Measurements from ENCODE around the gene TSPAN19.
"Not testable (repeated sequence)": the region's sequence is repeated elsewhere in the genome, so short reads cannot be mapped to it uniquely, and the experiment has no call there.

The TSPAN19 gene

DNA sequence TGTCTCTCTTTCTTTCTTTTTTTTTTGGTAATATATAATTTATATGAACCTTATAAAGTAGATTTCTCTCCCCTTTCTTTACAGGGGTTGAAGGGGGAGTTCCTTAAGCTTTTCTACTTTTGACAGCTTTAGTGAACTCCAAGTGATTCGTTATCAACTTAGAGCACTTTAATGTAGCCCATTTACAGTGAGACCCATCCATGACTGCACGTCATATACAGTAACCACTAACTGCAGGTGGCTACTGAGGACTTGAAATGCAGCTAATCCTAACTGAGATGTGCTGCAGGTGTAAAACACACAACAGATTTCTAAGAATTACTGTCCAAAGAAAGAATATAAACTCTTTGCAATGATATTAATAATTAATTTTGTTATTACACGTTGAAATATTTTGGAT, 656 bp upstream of the TSPAN19 start:
- TF ChIP-seq POLR2AphosphoS5 (IDR thresholded peaks at IDR 0.05; ENCODE audit: low read depth, low read length) (no peak), POLR2A (IDR thresholded peaks at IDR 0.05; ENCODE audit: low read depth, low read length) (no peak), TAF1 (IDR thresholded peaks at IDR 0.05; ENCODE audit: borderline replicate concordance, low read depth, low read length) (no peak)
- FAIRE-seq: no peak
- no peak for DNase-seq (ENCODE audit: insufficient read length)

DNA sequence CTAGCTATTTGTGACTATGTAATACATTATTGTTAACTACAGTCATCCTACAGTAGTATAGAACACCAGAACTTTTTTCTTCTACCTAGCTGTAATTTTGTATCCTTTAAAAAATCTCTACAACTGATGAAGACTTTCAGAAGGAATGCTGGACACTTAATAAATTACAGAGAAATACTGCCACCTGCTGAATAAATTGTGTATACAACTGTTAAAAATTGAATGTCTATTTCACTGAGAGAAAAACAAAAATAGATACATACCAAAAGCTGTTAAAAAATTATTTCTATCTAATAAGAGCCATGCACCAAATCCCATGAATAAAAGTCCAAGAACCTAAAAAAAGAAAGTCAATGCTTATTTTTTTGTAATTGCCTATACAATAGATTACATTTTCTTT, 6.6 kb downstream of the TSPAN19 start:
- no peak for DNase-seq (ENCODE audit: insufficient read length)
- no peak for TF ChIP-seq POLR2AphosphoS5 (IDR thresholded peaks at IDR 0.05; ENCODE audit: low read depth, low read length)
- no peak for FAIRE-seq

DNA sequence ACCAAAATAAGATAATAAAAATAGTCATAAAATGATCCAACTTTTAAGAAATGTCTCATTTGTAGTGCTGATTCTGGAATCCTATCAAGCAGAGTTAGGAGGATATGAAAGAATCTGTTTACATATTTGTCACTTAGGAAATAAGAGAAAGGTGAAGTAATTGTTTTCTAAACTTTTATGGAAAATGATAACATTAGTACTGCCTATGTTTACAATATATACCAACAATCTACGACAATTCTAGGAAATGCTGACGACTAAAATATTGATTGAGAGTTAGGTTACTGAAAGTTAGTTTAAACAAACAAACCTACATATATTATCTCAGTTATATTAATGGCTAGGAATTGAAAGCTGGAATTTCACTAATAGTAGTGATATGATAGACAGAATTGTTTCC, 18.0 kb downstream of the TSPAN19 start:
- no peak for DNase-seq (ENCODE audit: insufficient read length)
- FAIRE-seq: no peak

DNA sequence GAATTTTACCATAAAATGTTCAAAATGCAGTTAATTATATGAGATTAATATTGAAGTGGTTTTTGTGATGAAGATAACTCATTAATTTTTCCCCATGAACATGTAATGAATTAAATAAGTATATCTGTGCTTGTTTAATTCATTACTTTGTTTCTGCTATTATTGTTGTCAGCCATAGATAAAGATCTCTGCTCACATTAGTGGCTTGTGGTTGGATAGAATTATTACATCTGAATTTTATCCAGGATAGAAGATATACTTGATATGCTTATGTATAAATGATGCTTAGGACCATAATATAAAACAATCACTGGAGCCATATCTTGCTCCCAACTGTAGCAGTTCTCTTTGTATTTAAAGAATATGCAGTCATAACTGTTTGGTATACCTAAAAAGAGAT, 18.5 kb downstream of the TSPAN19 start:
- FAIRE-seq (no peak), DNase-seq (ENCODE audit: insufficient read length) (no peak)
- TF ChIP-seq POLR2A (IDR thresholded peaks at IDR 0.05; ENCODE audit: low read depth, low read length) (no peak), TAF1 (IDR thresholded peaks at IDR 0.05; ENCODE audit: borderline replicate concordance, low read depth, low read length) (no peak), POLR2AphosphoS5 (IDR thresholded peaks at IDR 0.05; ENCODE audit: low read depth, low read length) (no peak)

More for the DNA sequence above, 18.0 kb downstream of the TSPAN19 start:
- TF ChIP-seq POLR2A (IDR thresholded peaks at IDR 0.05; ENCODE audit: low read depth, low read length) (no peak), POLR2AphosphoS5 (IDR thresholded peaks at IDR 0.05; ENCODE audit: low read depth, low read length) (no peak), TAF1 (IDR thresholded peaks at IDR 0.05; ENCODE audit: borderline replicate concordance, low read depth, low read length) (no peak)

DNA sequence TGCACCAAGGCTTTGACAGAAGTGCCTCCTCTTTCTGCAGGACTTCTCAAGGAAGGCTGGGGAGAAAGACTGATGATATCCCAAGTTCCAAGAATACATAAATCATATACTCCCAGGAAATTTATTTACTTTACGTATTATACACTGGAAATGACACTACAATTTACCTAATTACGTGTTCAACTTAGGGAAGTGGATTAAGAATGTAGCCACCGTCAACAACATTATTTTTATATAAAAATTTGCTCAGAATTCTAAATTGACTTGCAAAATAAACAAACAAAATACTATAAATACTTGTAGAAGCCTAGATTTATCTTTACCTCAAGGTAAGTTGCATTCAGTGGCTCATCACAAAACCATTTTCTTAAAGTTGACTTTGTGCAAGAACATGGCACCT, 18.9 kb downstream of the TSPAN19 start:
- TF ChIP-seq POLR2AphosphoS5 (IDR thresholded peaks at IDR 0.05; ENCODE audit: low read depth, low read length) (no peak), TAF1 (IDR thresholded peaks at IDR 0.05; ENCODE audit: borderline replicate concordance, low read depth, low read length) (no peak), POLR2A (IDR thresholded peaks at IDR 0.05; ENCODE audit: low read depth, low read length) (no peak)
- FAIRE-seq (no peak), DNase-seq (ENCODE audit: insufficient read length) (no peak)

DNA sequence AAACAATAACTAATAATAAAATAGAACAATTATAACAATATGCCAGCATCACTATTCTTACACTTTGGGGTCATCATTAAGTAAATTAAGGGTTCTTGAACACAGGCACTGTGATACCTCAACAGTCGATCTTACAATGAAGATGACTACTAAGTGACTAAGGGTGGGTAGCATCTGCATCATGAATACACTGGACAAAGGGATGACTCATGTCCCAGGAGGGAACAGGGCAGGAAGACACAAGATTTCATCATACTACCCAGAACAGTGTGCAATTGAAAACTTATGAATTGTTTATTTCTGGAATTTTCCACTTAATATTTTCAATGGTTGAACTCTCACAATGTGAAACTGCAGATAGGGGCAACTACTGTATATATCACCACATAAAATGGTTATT, 19.7 kb downstream of the TSPAN19 start:
- FAIRE-seq: no peak
- no peak for TF ChIP-seq POLR2AphosphoS5 (IDR thresholded peaks at IDR 0.05; ENCODE audit: low read depth, low read length)
- TF ChIP-seq TAF1 (IDR thresholded peaks at IDR 0.05; ENCODE audit: borderline replicate concordance, low read depth, low read length): no peak

DNA sequence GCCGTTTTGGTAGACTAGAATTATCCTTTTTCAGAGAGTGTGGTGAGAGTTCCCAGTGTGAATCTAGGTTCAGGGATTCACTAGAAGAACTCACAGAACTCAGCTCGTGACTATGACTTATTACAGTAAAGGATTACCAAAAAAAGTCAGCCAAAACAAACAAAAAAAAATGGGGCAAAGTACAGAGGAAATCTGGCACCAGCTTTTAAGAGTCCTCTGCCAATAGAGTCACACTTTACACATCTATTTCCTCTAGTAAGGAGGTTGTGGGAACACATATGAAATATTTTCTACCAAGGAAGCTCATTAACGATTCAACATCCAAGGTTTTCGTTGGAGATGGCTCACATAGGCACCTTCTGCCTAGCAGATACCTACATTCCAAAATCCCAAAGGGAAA, 28.2 kb downstream of the TSPAN19 start:
- DNase-seq (ENCODE audit: insufficient read length) (no peak), FAIRE-seq (no peak)
- TF ChIP-seq POLR2AphosphoS5 (IDR thresholded peaks at IDR 0.05; ENCODE audit: low read depth, low read length): no peak
- no peak for TF ChIP-seq TAF1 (IDR thresholded peaks at IDR 0.05; ENCODE audit: borderline replicate concordance, low read depth, low read length)
- TF ChIP-seq POLR2A (IDR thresholded peaks at IDR 0.05; ENCODE audit: low read depth, low read length): no peak

More for the DNA sequence above, 19.7 kb downstream of the TSPAN19 start:
- no peak for DNase-seq (ENCODE audit: insufficient read length)

DNA sequence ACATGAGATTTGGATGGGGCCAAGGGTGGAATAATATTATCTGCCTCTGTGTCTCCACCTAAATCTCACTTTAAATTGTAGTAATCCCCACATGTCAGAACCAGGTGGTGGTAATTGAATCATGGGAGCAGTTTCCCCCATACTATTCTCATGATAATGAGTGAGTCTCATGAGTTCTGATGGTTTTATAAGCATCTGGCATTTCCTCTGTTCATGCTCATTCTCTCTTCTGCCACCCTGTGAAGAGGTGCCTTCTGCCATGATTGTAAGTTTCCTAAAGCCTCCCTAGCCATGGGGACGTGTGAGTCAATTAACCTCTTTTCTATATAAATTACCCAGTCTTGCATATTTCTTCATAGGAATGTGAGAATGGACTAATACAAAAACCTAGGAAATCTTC, 29.9 kb downstream of the TSPAN19 start:
- no peak for TF ChIP-seq TAF1 (IDR thresholded peaks at IDR 0.05; ENCODE audit: borderline replicate concordance, low read depth, low read length)
- TF ChIP-seq POLR2AphosphoS5 (IDR thresholded peaks at IDR 0.05; ENCODE audit: low read depth, low read length): no peak
- TF ChIP-seq POLR2A (IDR thresholded peaks at IDR 0.05; ENCODE audit: low read depth, low read length): no peak
- DNase-seq (ENCODE audit: insufficient read length): no peak
- no peak for FAIRE-seq

DNA sequence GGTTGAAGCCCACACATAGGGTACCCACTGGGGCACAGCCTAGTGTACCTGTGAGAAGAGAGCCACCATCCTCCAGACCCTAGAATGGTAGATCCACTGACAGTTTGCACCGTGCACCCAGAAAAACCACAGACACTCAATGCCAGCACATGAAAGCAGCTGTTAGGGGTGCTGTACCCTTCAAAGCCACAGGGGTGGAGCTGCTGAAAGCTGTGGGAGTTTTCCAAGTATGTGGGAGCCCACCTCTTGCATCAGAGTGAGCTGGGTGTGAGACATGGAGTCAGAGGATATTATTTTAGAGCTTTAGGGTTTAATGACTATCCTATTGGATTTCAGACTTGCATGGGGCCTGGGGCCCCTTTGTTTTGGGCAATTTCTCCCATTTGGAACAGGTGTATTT, 30.5 kb downstream of the TSPAN19 start:
- TF ChIP-seq TAF1 (IDR thresholded peaks at IDR 0.05; ENCODE audit: borderline replicate concordance, low read depth, low read length) (no peak), POLR2A (IDR thresholded peaks at IDR 0.05; ENCODE audit: low read depth, low read length) (no peak)
- no peak for DNase-seq (ENCODE audit: insufficient read length)
- no peak for FAIRE-seq

DNA sequence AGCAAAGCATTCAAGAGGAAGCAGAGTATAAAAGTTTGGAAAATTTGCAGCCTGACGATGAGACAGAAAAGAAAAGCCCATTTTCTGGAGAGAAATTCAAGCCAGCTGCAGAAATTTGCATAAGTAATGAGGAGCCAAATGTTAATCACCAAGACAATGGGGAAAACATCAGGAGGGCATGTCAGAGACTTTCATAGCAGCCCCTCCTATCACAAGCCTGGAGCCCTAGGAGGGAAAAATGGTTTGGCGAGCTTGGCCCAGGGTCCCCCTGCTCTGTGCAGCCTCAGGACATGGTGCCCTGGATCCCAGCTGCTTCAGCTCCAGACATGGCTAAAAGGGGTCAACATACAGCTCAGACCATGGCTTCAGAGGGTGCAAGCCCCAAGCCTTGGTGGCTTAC, 31.0 kb downstream of the TSPAN19 start:
- not testable (repeated sequence) for FAIRE-seq; DNase-seq (ENCODE audit: insufficient read length)

DNA sequence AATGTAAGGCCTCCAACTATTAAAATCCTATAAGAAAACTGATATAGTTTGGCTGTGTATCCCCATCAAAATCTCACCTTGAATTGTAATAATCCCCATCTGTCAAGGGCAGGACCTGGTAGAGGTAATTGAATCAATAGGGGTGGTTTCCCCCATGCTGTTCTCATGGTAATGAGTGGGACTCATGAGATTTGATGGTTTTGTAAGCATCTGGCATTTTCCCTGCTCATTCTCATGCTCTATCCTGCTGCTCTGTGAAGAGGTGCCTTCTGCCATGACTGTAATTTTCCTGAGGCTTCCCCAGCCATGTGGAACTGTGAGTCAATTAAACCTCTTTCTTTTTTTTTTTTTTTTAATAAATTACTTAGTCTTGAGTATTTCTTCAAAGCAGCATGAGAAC, 31.9 kb downstream of the TSPAN19 start:
- DNase-seq (ENCODE audit: insufficient read length) (no peak), FAIRE-seq (no peak)
- TF ChIP-seq POLR2A (IDR thresholded peaks at IDR 0.05; ENCODE audit: low read depth, low read length) (no peak), POLR2AphosphoS5 (IDR thresholded peaks at IDR 0.05; ENCODE audit: low read depth, low read length) (no peak), TAF1 (IDR thresholded peaks at IDR 0.05; ENCODE audit: borderline replicate concordance, low read depth, low read length) (no peak)

DNA sequence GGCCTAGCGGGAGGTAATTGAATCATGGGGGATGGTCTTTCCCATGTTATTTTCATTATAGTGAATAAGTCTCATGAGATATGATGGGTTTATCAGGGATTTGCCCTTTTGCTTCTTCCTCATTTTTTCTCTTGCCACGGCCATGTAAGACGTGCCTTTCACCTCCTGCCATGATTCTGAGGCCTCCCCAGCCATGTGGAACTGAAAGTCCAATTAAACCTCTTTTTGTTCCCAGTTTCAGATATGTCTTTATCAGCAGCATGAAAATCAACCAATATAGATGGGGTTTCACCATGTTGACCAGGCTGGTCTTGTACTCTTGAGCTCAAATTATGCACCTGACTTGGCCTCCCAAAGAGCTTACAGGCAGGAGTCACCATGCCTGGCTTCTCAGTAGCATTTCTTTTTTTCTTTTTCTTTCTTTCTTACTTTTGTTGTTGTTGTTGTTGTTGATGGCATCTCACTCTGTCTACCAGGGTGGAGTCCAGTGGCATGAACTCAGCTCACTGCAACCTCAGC, 33.2 kb downstream of the TSPAN19 start:
- DNase-seq (ENCODE audit: insufficient read length): no peak
- no peak for TF ChIP-seq POLR2A (IDR thresholded peaks at IDR 0.05; ENCODE audit: low read depth, low read length)
- no peak for TF ChIP-seq TAF1 (IDR thresholded peaks at IDR 0.05; ENCODE audit: borderline replicate concordance, low read depth, low read length)
- TF ChIP-seq POLR2AphosphoS5 (IDR thresholded peaks at IDR 0.05; ENCODE audit: low read depth, low read length): no peak
- no peak for FAIRE-seq

DNA sequence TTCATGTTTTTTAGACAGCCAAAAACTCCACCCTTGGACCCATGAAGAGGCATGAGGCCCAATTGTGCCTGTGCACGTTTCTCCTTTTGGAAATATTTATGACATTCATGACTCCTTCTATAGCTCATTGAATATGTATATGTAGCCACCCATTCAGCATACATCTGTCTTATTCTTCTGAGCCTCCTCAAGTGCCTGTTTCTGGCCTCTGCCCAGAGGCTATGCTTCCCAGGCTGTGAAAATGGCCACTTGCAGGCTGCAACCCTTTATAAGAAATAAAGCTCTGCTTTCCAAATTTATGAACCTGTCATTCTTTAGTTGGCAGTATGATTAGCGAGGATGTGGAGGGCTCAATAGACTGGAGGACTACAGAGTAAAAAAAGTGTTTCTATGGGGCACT, 35.3 kb downstream of the TSPAN19 start:
- FAIRE-seq: no peak
- TF ChIP-seq POLR2A (IDR thresholded peaks at IDR 0.05; ENCODE audit: low read depth, low read length) (no peak), POLR2AphosphoS5 (IDR thresholded peaks at IDR 0.05; ENCODE audit: low read depth, low read length) (no peak), TAF1 (IDR thresholded peaks at IDR 0.05; ENCODE audit: borderline replicate concordance, low read depth, low read length) (no peak)
- no peak for DNase-seq (ENCODE audit: insufficient read length)

Measured in GM12892 (cell line).